WTC11 (cell line): ENCODE measurements around the gene ADISSP. TPM values are rescaled to one million over a fixed set of nuclear protein-coding genes. Genes with fewer than 3 reads are reported as not detected.
A peak's percentile ranks its signal among the peaks of the same experiment; 100 is the strongest.

Experiments used
- ATAC-seq: fragments of 200-7000 bp; cut with Tn5 transposase; 2 replicates; pipeline ENCODE4 v1.10.0; 2021; ENCODE audit warnings: mild to moderate bottlenecking, moderate library complexity
- CTCF ChIA-PET: fragments of 300-600 bp; sonication (Branson Sonifier 250); formaldehyde crosslinking; loops from one replicate; lab custom pipeline; 2021; ENCODE audit warnings: antibody characterized with exemption; lab: Charles Lee
- POLR2A ChIA-PET: fragments of 350-600 bp; sonication (Branson Sonifier 250); formaldehyde crosslinking; loops from one replicate; lab custom pipeline; 2021; ENCODE audit warnings: antibody characterized with exemption; lab: Charles Lee
- DNase-seq: peaks from one replicate; pipeline ENCODE4 v3.0.0; 2021; ENCODE audit warnings: low spot score
- H3K27ac Mint-ChIP-seq: 2 replicates; pipeline ENCODE4 v1.8.0; 2021; ENCODE audit warnings: mixed read lengths
- H3K27me3 Mint-ChIP-seq: 2 replicates; pipeline ENCODE4 v1.8.0; 2021; ENCODE audit warnings: low read depth, mild to moderate bottlenecking, moderate library complexity, mixed read lengths
- H3K36me3 Mint-ChIP-seq: 2 replicates; pipeline ENCODE4 v1.8.0; 2021; ENCODE audit warnings: mixed read lengths
- H3K4me1 Mint-ChIP-seq: 2 replicates; pipeline ENCODE4 v1.8.0; 2022; ENCODE audit warnings: mixed read lengths
- H3K4me3 Mint-ChIP-seq: 2 replicates; pipeline ENCODE4 v1.8.0; 2021; ENCODE audit warnings: mild to moderate bottlenecking, moderate library complexity, mixed read lengths
- H3K9me3 Mint-ChIP-seq: 2 replicates; pipeline ENCODE4 v1.8.0; 2021; ENCODE audit warnings: mixed read lengths
- ELF4 ChIP-seq: sonication (generic); formaldehyde crosslinking; IDR thresholded peaks from 2 replicates; pipeline ENCODE4 v1.8.1; 2022; ENCODE audit warnings: low read depth, mild to moderate bottlenecking, moderate library complexity, missing genetic modification reagents
- EMX1 ChIP-seq: fragments of 250-450 bp; sonication (Bioruptor Pico); IDR thresholded peaks from 2 replicates; pipeline ENCODE4 v1.8.0; 2021; ENCODE audit warnings: mild to moderate bottlenecking
- JUN ChIP-seq: sonication (generic); formaldehyde crosslinking; IDR thresholded peaks from 2 replicates; pipeline ENCODE4 v1.8.0; 2023; ENCODE audit warnings: mild to moderate bottlenecking, missing genetic modification reagents
- MXD4 ChIP-seq: fragments of 250-450 bp; sonication (Bioruptor Pico); IDR thresholded peaks from 2 replicates; pipeline ENCODE4 v1.8.0; 2021; ENCODE audit warnings: mild to moderate bottlenecking, moderate library complexity, borderline replicate concordance
- NR1H2 ChIP-seq: sonication (generic); formaldehyde crosslinking; IDR thresholded peaks from 2 replicates; pipeline ENCODE4 v1.9.0; 2021; ENCODE audit warnings: mild to moderate bottlenecking, moderate library complexity, missing genetic modification reagents
- SMAD3 ChIP-seq: sonication (generic); formaldehyde crosslinking; IDR thresholded peaks from 2 replicates; pipeline ENCODE4 v1.8.0; 2022; ENCODE audit warnings: missing genetic modification reagents, mild to moderate bottlenecking, borderline replicate concordance
- ZNF317 ChIP-seq: sonication (generic); formaldehyde crosslinking; IDR thresholded peaks from 2 replicates; pipeline ENCODE4 v1.8.1; 2023; ENCODE audit warnings: low read depth, mild to moderate bottlenecking, moderate library complexity, missing genetic modification reagents, borderline replicate concordance
- total RNA-seq: library from RNA; stranded (reverse); gene quantifications from 3 replicates; pipeline ENCODE4 v1.2.3, GENCODE V29; 2021
- TF ChIP-seq, protein P1 (sequence below): fragments of 200-600 bp; IDR thresholded peaks from 2 replicates; pipeline ENCODE4 v1.8.0; 2022; ENCODE audit warnings: antibody characterized with exemption
- TF ChIP-seq, protein P2 (sequence below): sonication (generic); formaldehyde crosslinking; IDR thresholded peaks from 2 replicates; pipeline ENCODE4 v1.8.1; 2023; ENCODE audit warnings: mild to moderate bottlenecking, missing genetic modification reagents, moderate library complexity
- TF ChIP-seq, protein P3 (sequence below): fragments of 250-450 bp; sonication (Bioruptor Pico); IDR thresholded peaks from 2 replicates; pipeline ENCODE4 v2.1.2; 2022; ENCODE audit warnings: mild to moderate bottlenecking, moderate library complexity
- TF ChIP-seq, protein P4 (sequence below): sonication (generic); formaldehyde crosslinking; IDR thresholded peaks from 2 replicates; pipeline ENCODE4 v1.8.1; 2023; ENCODE audit warnings: mild to moderate bottlenecking, moderate library complexity, missing genetic modification reagents
- TF ChIP-seq, protein P5 (sequence below): sonication (generic); formaldehyde crosslinking; IDR thresholded peaks from 2 replicates; pipeline ENCODE4 v1.8.1; 2022; ENCODE audit warnings: low read depth, missing genetic modification reagents, borderline replicate concordance

The ADISSP gene
- total RNA-seq, 1 experiment from 2014 or later, result 129 TPM

DNA sequence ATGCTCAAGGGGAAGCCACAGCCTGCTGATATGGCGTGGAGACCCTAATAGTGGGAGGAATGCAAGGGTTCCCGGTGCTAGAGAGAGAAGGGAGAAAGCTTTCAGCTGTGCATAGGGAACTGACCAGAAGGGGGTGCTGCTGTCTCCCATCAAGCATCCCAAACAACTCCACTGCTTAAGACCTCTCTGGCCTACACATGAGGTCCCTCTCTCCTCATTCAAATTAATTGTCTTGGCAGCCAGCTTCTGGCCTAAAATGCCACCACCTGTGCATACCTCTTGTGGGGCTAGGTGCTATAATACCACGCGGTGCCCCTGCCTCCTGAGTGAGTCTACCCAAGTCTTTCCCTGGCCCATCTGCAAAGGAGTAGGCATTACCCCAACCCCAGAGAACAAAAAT is 14.5 kb downstream of the ADISSP start:
- DNase-seq (peak; percentile 78), ATAC-seq (peak; percentile 59)
- Mint-ChIP-seq H3K27ac (no peak overlapping the region), H3K27me3 (peaks cover 25% of the 10 kb centered on the region), H3K36me3 (peaks cover 18% of the 10 kb centered on the region), H3K4me3 (no peak overlapping the region), H3K4me1 (peaks cover 6% of the 10 kb centered on the region), H3K9me3 (no peaks in the 10 kb centered on the region)
- ChIA-PET POLR2A (interaction anchor here (1.0 to 1.1 kb wide), 2 partner anchors 15 to 19 kb away, joined by 3 read pairs; partner anchors contain the start of gene ADISSP), CTCF (interaction anchor here (0.6 to 8.7 kb wide), 26 partner anchors 8 to 339 kb away, joined by 3 to 195 read pairs (median 5); partner anchors contain the start of genes ADISSP, AP5S1, CENPB and SPEF1)
- TF ChIP-seq, protein P1, sequence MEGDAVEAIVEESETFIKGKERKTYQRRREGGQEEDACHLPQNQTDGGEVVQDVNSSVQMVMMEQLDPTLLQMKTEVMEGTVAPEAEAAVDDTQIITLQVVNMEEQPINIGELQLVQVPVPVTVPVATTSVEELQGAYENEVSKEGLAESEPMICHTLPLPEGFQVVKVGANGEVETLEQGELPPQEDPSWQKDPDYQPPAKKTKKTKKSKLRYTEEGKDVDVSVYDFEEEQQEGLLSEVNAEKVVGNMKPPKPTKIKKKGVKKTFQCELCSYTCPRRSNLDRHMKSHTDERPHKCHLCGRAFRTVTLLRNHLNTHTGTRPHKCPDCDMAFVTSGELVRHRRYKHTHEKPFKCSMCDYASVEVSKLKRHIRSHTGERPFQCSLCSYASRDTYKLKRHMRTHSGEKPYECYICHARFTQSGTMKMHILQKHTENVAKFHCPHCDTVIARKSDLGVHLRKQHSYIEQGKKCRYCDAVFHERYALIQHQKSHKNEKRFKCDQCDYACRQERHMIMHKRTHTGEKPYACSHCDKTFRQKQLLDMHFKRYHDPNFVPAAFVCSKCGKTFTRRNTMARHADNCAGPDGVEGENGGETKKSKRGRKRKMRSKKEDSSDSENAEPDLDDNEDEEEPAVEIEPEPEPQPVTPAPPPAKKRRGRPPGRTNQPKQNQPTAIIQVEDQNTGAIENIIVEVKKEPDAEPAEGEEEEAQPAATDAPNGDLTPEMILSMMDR, result peak; percentile 57; the same call in 1 of the 2 replicates
- no peak for TF ChIP-seq NR1H2 (CRISPR knock-in tag)
- no peak for TF ChIP-seq EMX1 (CRISPR knock-in tag)
- TF ChIP-seq ELF4 (CRISPR knock-in tag), result no peak

DNA sequence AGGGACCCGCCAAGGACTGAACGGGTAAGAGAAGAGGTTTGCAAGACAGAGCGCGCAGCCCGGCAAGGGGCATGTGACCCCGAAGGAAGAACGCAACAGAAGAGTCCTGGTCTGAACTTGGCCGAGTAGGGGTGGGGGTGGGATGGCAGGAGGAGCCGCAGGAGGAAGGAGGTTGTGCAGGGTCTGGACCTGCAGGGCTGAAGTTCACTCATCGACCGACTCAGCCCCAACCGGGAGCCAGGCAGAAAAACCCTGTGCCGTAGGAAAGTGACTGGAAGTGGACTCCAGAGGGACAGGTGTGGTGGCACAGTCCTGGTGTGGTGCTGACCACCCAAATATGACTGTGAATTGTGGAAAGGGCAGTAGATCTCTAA is 15.2 kb downstream of the ADISSP start:
- ATAC-seq (no peak), DNase-seq (no peak)
- Mint-ChIP-seq H3K27me3 (peaks cover 32% of the 10 kb centered on the region), H3K27ac (no peak overlapping the region), H3K36me3 (peaks cover 11% of the 10 kb centered on the region), H3K4me3 (peak overlapping the region; percentile 41; the same call in 1 of the 2 replicates), H3K4me1 (peaks cover 6% of the 10 kb centered on the region), H3K9me3 (no peaks in the 10 kb centered on the region)
- ChIA-PET CTCF (interaction anchor here (0.6 to 8.7 kb wide), 24 partner anchors 7 to 340 kb away, joined by 3 to 195 read pairs (median 6); partner anchors contain the start of genes ADISSP, AP5S1 and SPEF1), POLR2A (interaction anchor here (1.0 kb wide), 1 partner anchor 15 kb away, joined by 3 read pairs; the partner anchor contains the start of gene ADISSP)
- no peak for TF ChIP-seq SMAD3 (CRISPR knock-in tag)
- TF ChIP-seq, protein P2, sequence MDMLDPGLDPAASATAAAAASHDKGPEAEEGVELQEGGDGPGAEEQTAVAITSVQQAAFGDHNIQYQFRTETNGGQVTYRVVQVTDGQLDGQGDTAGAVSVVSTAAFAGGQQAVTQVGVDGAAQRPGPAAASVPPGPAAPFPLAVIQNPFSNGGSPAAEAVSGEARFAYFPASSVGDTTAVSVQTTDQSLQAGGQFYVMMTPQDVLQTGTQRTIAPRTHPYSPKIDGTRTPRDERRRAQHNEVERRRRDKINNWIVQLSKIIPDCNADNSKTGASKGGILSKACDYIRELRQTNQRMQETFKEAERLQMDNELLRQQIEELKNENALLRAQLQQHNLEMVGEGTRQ (CRISPR knock-in tag), result peak; percentile 16; the same call in 1 of the 2 replicates

DNA sequence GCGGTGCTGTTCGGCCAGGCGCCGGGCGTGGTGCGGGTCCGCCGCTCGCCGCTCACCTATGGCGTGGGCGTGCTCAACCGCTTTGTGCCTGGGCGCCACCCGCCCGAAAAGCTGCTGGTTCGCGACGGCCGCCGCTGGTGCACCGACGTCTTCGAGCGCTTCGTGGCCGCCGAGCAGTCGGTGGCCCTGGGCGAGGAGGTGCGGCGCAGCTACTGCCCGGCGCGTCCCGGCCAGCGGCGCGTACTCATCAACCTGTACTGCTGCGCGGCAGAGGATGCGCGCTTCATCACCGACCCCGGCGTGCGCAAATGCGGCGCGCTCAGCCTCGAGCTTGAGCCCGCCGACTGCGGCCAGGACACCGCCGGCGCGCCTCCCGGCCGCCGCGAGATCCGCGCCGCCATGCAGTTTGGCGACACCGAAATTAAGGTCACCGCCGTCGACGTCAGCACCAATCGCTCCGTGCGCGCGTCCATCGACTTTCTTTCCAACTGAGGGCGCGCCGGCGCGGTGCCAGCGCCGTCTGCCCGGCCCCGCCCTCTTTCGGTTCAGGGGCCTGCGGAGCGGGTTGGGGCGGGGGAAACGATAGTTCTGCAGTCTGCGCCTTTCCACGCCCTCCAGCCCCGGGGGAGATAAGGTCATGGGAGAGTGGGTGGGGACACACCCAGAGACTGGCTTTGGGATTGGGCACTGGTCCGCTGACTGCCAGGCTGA is 15.7 kb downstream of the ADISSP start:
- Mint-ChIP-seq H3K4me3 (peak overlapping the region; percentile 41; the same call in 1 of the 2 replicates), H3K27ac (no peak overlapping the region), H3K9me3 (no peaks in the 10 kb centered on the region), H3K36me3 (peaks cover 9% of the 10 kb centered on the region), H3K27me3 (peaks cover 38% of the 10 kb centered on the region), H3K4me1 (peaks cover 6% of the 10 kb centered on the region)
- DNase-seq (peak; percentile 29), ATAC-seq (no peak)
- CTCF ChIA-PET, result interaction anchor here (0.9 to 8.7 kb wide), 22 partner anchors 8 to 189 kb away, joined by 3 to 195 read pairs (median 16); partner anchors contain the start of genes ADISSP, AP5S1, HSPA12B and SIGLEC1
- TF ChIP-seq, protein P3, sequence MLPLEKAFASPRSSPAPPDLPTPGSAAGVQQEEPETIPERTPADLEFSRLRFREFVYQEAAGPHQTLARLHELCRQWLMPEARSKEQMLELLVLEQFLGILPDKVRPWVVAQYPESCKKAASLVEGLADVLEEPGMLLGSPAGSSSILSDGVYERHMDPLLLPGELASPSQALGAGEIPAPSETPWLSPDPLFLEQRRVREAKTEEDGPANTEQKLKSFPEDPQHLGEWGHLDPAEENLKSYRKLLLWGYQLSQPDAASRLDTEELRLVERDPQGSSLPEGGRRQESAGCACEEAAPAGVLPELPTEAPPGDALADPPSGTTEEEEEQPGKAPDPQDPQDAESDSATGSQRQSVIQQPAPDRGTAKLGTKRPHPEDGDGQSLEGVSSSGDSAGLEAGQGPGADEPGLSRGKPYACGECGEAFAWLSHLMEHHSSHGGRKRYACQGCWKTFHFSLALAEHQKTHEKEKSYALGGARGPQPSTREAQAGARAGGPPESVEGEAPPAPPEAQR (CRISPR knock-in tag), result no peak
- no peak for TF ChIP-seq ZNF317 (CRISPR knock-in tag)
- TF ChIP-seq JUN (CRISPR knock-in tag), result no peak
- TF ChIP-seq, protein P4, sequence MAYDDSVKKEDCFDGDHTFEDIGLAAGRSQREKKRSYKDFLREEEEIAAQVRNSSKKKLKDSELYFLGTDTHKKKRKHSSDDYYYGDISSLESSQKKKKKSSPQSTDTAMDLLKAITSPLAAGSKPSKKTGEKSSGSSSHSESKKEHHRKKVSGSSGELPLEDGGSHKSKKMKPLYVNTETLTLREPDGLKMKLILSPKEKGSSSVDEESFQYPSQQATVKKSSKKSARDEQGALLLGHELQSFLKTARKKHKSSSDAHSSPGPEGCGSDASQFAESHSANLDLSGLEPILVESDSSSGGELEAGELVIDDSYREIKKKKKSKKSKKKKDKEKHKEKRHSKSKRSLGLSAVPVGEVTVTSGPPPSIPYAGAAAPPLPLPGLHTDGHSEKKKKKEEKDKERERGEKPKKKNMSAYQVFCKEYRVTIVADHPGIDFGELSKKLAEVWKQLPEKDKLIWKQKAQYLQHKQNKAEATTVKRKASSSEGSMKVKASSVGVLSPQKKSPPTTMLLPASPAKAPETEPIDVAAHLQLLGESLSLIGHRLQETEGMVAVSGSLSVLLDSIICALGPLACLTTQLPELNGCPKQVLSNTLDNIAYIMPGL, result no peak
- TF ChIP-seq, protein P5, sequence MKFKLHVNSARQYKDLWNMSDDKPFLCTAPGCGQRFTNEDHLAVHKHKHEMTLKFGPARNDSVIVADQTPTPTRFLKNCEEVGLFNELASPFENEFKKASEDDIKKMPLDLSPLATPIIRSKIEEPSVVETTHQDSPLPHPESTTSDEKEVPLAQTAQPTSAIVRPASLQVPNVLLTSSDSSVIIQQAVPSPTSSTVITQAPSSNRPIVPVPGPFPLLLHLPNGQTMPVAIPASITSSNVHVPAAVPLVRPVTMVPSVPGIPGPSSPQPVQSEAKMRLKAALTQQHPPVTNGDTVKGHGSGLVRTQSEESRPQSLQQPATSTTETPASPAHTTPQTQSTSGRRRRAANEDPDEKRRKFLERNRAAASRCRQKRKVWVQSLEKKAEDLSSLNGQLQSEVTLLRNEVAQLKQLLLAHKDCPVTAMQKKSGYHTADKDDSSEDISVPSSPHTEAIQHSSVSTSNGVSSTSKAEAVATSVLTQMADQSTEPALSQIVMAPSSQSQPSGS (CRISPR knock-in tag), result no peak
- TF ChIP-seq MXD4 (CRISPR knock-in tag), result no peak
- TF ChIP-seq, protein P2 (CRISPR knock-in tag), result no peak
- POLR2A ChIA-PET, result no interaction called here
